Transverse colon (tissue), 4 donors: Measurements from ENCODE around the gene OFD1.

Experiments used
- CTCF ChIP-seq, 5 experiments: fragments of 200-600 bp in 3 of 5; fragments of 450-650 bp in 2 of 5; sonication (generic) in 3 of 5; IDR thresholded peaks; 1 replicate in 2 of 5; 2 replicates in 3 of 5; pipeline ENCODE4 v1.5.1; 2016 to 2017; ENCODE audit warnings: antibody characterized with exemption in 5 of 5, inconsistent platforms in 3 of 5, mild to moderate bottlenecking in 2 of 5, moderate library complexity in 1 of 5
- POLR2A ChIP-seq: fragments of 450-650 bp; IDR thresholded peaks from one replicate; pipeline ENCODE4 v1.6.1; 2016; ENCODE audit warnings: antibody characterized with exemption, mild to moderate bottlenecking, moderate library complexity
- POLR2AphosphoS5 ChIP-seq, 3 donors: sonication (generic); formaldehyde crosslinking; IDR thresholded peaks; one replicate each; pipeline ENCODE4 v1.6.1; 2016; ENCODE audit warnings: antibody characterized with exemption in 3 of 3

- TF ChIP-seq CTCF (IDR thresholded peaks at IDR 0.05) (no peak), POLR2AphosphoS5 (IDR thresholded peaks at IDR 0.05) (no peak), POLR2A (no peak)
These were observed 25.9 kb downstream of the OFD1 start for GRCh38 chrX:13760426-13760825.
